ENCODE data around the gene ARHGAP42.

Gene ARHGAP42

GRCh38 chr11:100766764-100767163 lies 79.7 kb downstream of the ARHGAP42 start:
- H3K9me3 ChIP-seq (ENCODE audit: severe bottlenecking): no peaks in the 10 kb centered on the region
- DNase-seq: no peak
- no peaks in the 10 kb centered on the region for H3K27me3 ChIP-seq (ENCODE audit: insufficient read depth, low read depth, severe bottlenecking)
- H3K36me3 ChIP-seq: no peaks in the 10 kb centered on the region; the same call in 1 of the 2 replicates
- no peak overlapping the region for H3K4me3 ChIP-seq (ENCODE audit: low read depth, low read length)
- no peak for TF ChIP-seq CTCF (IDR thresholded peaks at IDR 0.05; ENCODE audit: low read depth, low read length)
- no peak overlapping the region for H3K27ac ChIP-seq

- Histone ChIP-seq H3K27ac (peak overlapping the region; percentile 68), H3K36me3 (no peaks in the 10 kb centered on the region; the same call in 1 of the 2 replicates), H3K27me3 (ENCODE audit: insufficient read depth, low read depth, severe bottlenecking) (no peaks in the 10 kb centered on the region), H3K9me3 (ENCODE audit: severe bottlenecking) (no peaks in the 10 kb centered on the region), H3K4me3 (ENCODE audit: low read depth, low read length) (no peak overlapping the region)
- no peak for TF ChIP-seq CTCF (IDR thresholded peaks at IDR 0.05; ENCODE audit: low read depth, low read length)
- peak; percentile 44 for DNase-seq
Measured at GRCh38 chr11:100769165-100769564, 82.1 kb downstream of the ARHGAP42 start.

GRCh38 chr11:100769617-100770016 lies 82.5 kb downstream of the ARHGAP42 start:
- no peaks in the 10 kb centered on the region for H3K9me3 ChIP-seq (ENCODE audit: severe bottlenecking)
- no peaks in the 10 kb centered on the region for H3K27me3 ChIP-seq (ENCODE audit: insufficient read depth, low read depth, severe bottlenecking)
- DNase-seq: peak; percentile 57
- H3K27ac ChIP-seq: peak overlapping the region; percentile 68
- no peak overlapping the region for H3K4me3 ChIP-seq (ENCODE audit: low read depth, low read length)
- no peaks in the 10 kb centered on the region; the same call in 1 of the 2 replicates for H3K36me3 ChIP-seq
- TF ChIP-seq CTCF (IDR thresholded peaks at IDR 0.05; ENCODE audit: low read depth, low read length): no peak

GRCh38 chr11:100774132-100774531 lies 87.0 kb downstream of the ARHGAP42 start:
- H3K9me3 ChIP-seq (ENCODE audit: severe bottlenecking): no peaks in the 10 kb centered on the region

GRCh38 chr11:100774859-100775258 lies 87.8 kb downstream of the ARHGAP42 start:
- Histone ChIP-seq H3K36me3 (no peaks in the 10 kb centered on the region; the same call in 1 of the 2 replicates), H3K4me3 (ENCODE audit: low read depth, low read length) (no peak overlapping the region), H3K9me3 (ENCODE audit: severe bottlenecking) (no peaks in the 10 kb centered on the region), H3K27ac (no peak overlapping the region), H3K27me3 (ENCODE audit: insufficient read depth, low read depth, severe bottlenecking) (no peaks in the 10 kb centered on the region)
- DNase-seq: no peak
- no peak for TF ChIP-seq CTCF (IDR thresholded peaks at IDR 0.05; ENCODE audit: low read depth, low read length)

More at GRCh38 chr11:100774132-100774531, 87.0 kb downstream of the ARHGAP42 start:
- TF ChIP-seq CTCF (IDR thresholded peaks at IDR 0.05; ENCODE audit: low read depth, low read length): no peak
- Histone ChIP-seq H3K36me3 (no peaks in the 10 kb centered on the region; the same call in 1 of the 2 replicates), H3K27ac (peak overlapping the region; percentile 36), H3K4me3 (ENCODE audit: low read depth, low read length) (no peak overlapping the region), H3K27me3 (ENCODE audit: insufficient read depth, low read depth, severe bottlenecking) (no peaks in the 10 kb centered on the region)
- DNase-seq: no peak
